GM12892 (cell line): ENCODE measurements around the gene VWF.

Experiments
- POLR2A ChIP-seq: IDR thresholded peaks from 2 replicates; pipeline ENCODE4 v1.6.1; 2011; ENCODE audit warnings: low read depth, low read length, control low read depth
- POLR2AphosphoS5 ChIP-seq: IDR thresholded peaks from 2 replicates; pipeline ENCODE4 v1.6.1; 2011; ENCODE audit warnings: low read depth, low read length, control low read depth

GRCh38 chr12:6052206-6052939 is 72.1 kb downstream of the VWF start:
- TF ChIP-seq POLR2A (no peak), POLR2AphosphoS5 (no peak)
